GM20431 (cell line): ENCODE measurements around the gene OR4C3.
"Not testable (repeated sequence)": the region's sequence is repeated elsewhere in the genome, so short reads cannot be mapped to it uniquely, and the experiment has no call there.

ENCODE experiments used
- in situ Hi-C: fragments of 300-500 bp; cut with MseI, MboI; formaldehyde crosslinking; loops from one replicate; pipeline ENCODE4 v1.15.0; 2020; ENCODE audit warnings: low sequenced_read_pairs; ENCODE audit not compliant: unreplicated experiment

Gene OR4C3

DNA sequence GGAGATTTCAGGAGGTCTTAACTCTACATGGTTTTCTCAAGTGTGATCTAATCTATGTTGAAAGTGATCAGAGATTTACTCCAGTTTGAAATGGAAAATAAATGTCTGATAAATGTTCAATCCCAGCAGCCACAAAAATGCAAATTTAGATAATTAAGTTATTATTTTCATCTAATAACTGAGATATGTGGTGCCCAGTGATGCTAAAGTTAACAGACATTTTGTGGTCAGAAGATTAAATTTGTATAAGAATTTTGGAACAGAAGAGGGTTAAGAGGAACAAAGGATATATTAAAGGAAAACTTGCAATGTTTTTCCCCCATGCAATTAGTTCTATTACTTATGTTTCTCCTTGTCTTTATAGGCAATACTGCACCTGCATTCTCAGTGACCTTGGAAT, at the start of gene OR4C3:
TSS of gene OR4C3 (plus strand) at position 301 of the 400 bp plus-strand sequence. CDS start 102 bp downstream, outside the sequence.
- in situ Hi-C loops: not testable (repeated sequence)

DNA sequence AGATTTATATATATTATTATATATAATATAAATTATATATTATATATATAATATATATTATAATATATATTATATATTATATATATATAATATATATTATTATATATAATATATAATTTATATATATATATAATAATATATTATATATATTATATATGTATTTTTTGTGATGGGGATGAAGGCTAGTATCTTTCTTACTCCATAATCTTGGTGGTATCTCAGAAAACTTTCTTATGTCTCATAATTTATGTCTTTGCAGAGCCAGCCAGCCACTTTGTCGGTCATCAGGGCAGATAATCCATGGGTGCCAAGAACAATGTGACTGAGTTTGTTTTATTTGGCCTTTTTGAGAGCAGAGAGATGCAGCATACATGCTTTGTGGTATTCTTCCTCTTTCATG, 18.8 kb upstream of the OR4C3 start, which contains the start of gene OR4S1:
TSS of gene OR4S1 (plus strand) at position 301 of the 400 bp plus-strand sequence. CDS start at position 301, 0 bp downstream.
- in situ Hi-C loops: no loop called here

DNA sequence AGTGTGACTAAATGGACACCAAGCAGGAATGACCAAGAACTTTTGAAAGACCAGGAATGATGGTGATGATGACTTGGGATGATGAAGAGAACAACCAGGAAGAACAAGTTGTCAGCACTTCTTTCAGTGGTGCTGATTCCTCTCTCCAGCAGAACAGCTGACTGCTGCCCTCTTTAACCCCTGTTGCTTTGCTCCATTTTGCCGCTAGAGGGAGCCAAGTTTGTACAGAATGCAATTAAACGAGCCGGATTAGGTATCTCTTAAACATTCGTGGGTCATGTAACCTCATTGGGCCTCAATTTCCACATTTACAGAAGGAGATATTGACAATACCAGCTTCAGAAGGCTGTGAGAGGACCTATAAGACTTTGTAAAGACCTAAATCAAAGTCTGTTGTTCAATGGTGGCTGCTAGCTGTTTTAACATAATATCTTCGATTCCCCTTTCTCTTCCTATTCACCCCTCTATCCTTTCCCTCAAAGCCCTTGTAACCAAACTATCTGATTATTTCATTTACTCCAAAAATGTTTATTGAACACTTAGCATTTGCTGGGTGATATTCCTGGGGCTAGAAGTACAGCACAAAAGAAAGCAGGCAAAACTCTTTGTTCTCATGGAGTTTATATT, 16.8 kb upstream of the OR4C3 start:
- in situ Hi-C loops: no loop called here

DNA sequence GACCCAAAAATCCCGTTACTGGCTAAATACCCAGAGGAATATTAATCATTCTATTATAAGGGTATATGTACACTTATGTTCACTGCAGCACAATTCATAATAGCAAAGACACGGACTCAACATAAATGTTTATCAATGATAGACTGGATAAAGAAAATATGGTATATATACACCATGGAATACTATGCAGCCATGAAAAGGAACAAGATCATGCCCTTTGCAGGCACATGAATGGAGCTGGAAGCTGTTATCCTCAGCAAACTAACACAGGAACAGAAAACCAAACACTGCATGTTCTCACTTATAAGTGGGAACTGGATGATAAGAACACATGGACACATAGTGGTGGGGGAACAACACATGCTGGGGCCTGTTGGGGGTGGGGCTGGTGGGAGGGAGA, 11.1 kb upstream of the OR4C3 start:
- in situ Hi-C loops: not testable (repeated sequence)

DNA sequence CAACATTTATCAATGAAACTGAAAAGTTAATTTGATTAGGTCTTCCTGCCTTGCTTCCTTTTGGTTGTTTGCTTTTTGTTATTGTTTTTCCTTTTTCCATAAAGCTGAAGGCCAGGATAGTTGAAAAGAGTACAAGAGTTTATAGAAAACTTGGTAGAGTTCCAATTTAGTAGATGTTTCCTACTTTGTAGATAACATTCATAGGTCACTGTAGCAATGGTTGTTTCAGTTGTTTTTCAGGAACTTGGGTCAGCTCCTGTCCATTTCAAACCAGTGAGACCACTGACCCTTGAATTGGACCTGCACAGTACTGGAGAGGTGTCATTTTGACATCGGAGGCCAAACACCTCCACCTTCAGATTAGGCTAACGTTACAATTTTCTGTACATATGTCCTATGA, 4.9 kb upstream of the OR4C3 start:
- in situ Hi-C loops: not testable (repeated sequence)

DNA sequence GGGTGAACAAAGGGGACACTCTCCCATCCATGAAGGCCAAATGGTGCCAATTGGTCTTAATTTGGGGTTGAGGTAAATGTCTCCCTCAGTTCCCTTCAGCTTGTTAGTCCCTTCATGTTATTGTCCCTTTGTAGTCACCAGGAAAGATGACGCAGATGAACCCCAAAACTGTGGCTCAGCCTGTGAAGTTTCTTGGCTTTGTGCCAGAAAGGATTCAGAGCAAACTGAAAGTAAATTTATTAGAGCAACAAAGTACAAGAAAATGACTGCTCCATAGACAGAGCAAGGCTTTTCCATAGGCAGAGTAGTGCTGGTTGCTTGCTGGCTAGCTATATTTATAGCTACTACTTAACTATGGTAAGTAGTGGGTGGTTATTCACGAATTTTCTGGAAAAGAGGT, 16.7 kb downstream of the OR4C3 start:
- in situ Hi-C loops: no loop called here

DNA sequence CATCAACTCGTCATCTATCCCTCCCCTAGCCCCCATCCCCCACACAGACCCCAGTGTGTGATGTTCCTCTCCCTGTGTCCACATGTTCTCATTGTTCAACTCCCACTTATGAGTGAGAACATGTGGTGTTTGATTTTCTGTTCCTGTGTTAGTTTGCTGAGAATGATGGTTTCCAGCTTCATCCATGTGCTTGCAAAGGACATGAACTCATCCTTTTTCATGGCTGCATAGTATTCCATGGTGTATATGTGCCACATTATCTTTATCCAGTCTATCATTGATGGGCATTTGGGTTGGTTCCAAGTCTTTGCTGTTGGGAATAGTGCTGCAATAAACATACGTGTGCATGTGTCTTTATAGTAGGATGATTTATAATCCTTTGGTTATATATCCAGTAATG, 17.8 kb downstream of the OR4C3 start:
- in situ Hi-C loops: not testable (repeated sequence)

DNA sequence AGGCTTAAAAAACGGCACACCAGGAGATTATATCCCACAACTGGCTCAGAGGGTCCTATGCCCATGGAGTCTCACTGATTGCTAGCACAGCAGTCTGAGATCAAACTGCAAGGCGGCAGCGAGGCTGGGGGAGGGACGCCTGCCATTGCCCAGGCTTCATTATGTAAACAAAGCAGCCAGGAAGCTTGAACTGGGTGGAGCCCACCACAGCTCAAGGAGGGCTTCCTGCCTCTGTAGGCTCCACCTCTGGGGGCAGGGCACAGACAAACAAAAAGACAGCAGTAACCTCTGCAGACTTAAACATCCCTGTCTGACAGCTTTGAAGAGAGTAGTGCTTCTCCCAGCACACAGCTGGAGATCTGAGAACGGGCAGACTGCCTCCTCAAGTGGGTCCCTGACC, 21.6 kb downstream of the OR4C3 start:
- in situ Hi-C loops: not testable (repeated sequence)

DNA sequence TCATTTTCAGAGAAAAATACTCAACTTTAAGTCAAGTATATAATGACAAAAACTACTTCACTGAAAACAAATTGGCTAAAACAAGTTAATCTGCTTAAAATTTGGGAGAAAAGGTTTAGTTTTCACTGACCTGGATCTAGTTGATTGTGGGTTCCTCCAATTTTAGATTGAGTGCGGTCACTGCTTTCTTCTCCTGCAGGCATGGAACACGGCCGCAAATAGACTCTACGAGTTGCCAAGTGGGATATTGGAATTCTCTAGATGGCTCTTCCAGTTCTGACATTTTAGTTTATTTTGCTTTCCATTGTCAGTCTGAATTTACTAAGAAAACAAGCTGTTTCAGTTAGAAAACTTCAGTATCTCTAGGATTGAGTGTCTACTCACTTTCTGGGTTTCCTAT, 29.3 kb downstream of the OR4C3 start:
- in situ Hi-C loops: no loop called here

DNA sequence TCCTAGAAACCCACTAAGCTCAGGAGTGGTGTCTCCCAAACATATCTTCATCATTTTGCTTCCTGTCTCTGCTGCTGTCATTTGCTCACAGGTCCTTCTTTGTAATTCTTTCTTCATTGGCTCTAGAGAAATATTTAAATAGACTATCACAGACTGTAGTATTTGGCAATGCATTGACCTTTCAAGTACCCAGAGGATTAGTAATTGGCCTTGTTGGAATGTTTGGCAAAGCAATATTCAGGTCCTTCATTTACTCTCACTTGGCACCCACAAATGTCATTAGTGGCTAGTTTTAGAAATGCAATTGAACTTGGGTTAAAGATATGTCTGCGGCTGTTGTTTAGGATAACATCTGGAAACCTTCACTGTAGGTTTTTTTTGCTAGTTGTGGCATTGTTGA, 30.0 kb downstream of the OR4C3 start:
- in situ Hi-C loops: no loop called here

DNA sequence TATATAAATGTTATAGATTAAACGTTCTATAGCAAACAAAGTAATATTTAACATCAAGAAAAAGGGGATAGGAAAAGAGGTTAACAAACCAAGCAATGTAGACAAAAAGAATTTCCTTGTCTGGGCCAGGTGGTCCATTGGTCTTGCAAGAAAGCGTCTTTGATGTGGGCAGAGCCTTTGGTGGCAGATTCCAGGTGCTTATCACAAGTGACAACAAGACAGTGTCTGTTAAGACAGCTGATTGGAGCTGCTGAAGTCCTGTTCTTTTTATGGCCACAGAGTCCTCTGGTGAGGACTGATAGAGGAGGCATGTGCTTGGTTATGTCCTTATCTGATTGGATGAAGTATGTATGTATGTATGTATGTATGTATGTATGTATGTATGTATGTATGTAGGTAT, 36.6 kb downstream of the OR4C3 start:
- in situ Hi-C loops: not testable (repeated sequence)

DNA sequence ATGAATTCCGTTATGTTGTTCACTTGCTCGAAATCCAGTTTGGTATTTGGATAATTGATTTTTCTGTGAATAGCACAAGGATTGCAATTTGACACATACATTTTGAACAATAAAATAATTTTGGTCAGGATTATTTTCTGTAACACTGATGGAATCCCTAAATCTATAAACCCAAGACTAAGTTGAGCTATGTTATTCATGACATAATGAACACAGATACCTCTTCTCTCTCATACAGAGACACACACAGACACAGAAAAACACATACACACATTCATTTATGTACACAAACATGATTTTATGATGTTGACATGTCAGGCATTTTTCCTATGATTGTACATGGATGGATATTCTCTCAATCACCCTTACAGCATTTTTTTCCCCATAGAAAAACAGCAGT, 41.6 kb downstream of the OR4C3 start, which contains the start of gene OR4C5:
TSS of gene OR4C5 (minus strand) at position 101 of the 400 bp plus-strand sequence. CDS start at position 101, 0 bp downstream.
- in situ Hi-C loops: no loop called here
